Nucleus accumbens (tissue), 56 donors: ENCODE data around the gene NCAPG2.
"Not testable (repeated sequence)": the region's sequence is repeated elsewhere in the genome, so short reads cannot be mapped to it uniquely, and the experiment has no call there.

Source experiments
- DNase-seq, 56 donors: peaks; one replicate each; lab custom pipeline; 2025; lab: John Stamatoyannopoulos, UW

NCAPG2 gene

DNA sequence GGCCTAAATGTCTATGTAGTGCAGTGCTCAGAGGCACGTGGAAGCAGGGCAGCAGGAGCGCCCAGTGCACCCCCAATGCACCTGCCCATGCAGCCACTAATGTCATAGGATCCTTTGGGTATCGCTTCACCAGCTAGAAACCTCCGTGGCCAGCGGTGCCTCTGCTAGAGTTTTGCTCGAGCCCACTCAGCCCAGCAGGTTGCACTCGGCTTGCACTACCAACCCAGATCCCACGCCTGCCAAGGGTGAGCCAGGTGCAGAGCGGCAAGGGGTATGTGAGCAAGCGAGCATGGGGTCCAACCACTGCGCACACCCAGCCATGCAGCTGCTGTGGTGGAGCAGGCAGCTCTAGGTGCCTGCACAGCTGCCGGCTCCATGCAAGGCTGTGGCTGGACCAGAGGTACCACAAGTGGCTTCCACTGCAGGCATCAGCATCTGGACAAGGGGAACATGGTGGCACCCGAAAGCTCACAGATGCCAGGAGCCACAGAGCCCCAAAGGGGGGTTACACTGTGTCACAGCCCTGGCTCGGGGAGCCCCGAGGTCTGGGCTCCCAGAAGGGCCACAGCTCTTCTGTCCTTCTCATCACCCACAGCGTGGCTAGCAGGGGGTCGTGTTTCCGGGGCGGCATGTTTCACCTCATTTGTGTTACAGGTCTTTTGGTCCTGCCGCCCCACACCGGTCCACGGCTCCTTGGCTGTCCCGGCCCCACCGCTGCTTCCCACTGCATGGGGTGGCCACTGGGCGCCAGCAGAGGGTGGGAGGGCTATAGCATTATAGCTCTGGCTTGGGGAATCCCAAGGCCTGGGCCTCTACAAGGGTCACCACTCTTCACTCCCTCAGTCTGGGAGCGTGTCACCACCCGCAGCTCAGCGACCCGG is 2.3 kb upstream of the NCAPG2 start:
- DNase-seq, result no peak

- no peak for DNase-seq
These were observed 1.7 kb upstream of the NCAPG2 start for GRCh38 chr7:158706273-158706704.

DNA sequence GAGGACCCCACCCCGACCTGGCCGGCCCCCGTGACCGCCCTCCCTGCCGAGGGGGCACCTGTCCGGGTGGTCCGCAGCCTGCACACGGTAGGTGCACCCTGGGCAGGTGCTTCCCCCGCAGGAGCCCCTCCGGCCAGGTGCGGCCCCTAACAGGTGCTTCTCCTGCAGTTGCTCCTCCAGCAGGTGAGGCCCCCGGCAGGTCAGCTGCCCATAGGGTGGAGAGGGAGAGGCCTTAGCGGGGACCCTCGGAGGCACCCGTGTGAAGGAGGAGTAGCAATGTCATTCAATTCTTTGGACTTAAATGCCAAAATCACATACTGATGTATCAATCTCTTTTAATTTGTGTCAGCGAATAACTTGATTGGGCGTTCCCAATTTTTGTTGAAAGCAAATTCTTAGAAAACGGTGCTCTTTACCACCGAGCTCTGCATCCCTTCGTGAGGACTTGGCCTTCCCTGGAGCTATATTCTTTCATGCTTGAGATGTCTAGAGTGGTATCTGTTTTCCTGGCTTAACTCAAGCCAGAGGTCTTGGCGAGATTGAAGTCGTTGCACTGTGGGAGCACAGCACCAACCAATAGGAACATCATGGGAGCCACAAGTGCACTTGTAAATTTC is 738 bp upstream of the NCAPG2 start:
- DNase-seq, result peak in 2 of 56 donors; percentile 51 to 56

DNA sequence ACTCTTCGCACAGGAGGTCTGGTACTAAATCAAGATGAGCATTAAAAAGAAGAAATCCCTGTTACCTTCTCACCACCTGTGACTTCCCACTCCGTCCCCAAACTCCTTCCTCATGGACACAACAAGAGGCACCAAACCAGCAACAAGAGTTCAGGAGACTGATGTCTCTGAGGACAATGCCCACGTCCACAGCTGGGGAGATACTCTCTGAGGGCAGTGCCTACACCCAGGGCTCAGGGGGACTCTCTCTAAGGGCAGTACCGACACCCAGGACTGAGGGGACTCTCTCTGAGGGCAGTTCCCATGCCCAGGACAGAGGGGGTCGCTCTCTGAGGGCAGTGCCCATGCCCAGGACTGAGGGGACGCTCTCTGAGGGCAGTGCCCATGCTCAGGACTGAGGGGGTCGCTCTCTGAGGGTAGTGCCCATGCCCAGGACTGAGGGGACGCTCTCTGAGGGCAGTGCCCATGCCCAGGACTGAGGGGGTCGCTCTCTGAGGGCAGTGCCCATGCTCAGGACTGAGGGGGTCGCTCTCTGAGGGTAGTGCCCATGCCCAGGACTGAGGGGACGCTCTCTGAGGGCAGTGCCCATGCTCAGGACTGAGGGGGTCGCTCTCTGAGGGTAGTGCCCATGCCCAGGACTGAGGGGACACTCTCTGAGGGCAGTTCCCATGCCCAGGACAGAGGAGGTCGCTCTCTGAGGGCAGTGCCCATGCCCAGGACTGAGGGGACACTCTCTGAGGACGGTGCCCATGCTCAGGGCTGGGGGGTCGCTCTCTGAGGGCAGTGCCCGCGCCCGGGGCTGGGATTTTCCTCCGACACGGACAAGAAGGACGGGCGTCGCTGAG is 703 bp downstream of the NCAPG2 start:
- DNase-seq, result not testable (repeated sequence)

GRCh38 chr7:158702944-158703343 is 1.7 kb downstream of the NCAPG2 start:
- no peak for DNase-seq

GRCh38 chr7:158702196-158702595 is 2.4 kb downstream of the NCAPG2 start:
- DNase-seq, result no peak

DNA sequence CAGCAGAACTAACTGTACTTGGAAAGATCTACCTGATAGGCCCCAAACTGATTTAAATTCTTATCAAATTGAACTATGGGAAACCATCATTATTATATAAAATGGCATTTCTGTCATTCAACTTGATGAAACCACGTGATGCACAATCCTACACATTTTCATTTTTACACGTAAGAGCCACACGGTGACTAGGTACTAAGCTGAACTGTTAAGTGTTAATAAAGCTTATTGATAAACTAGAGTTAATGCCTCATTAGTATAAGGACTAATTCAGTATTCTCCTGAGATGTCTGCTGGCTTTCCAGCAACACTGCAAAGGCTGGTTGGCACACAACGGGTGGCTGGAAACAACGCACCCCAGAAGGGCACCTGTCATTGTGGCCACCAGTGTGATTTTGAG is 4.6 kb downstream of the NCAPG2 start:
- no peak for DNase-seq

- DNase-seq, result no peak
These were observed 5.3 kb downstream of the NCAPG2 start for GRCh38 chr7:158699341-158699740.

GRCh38 chr7:158698657-158699195 is 5.9 kb downstream of the NCAPG2 start:
- DNase-seq, result no peak

DNA sequence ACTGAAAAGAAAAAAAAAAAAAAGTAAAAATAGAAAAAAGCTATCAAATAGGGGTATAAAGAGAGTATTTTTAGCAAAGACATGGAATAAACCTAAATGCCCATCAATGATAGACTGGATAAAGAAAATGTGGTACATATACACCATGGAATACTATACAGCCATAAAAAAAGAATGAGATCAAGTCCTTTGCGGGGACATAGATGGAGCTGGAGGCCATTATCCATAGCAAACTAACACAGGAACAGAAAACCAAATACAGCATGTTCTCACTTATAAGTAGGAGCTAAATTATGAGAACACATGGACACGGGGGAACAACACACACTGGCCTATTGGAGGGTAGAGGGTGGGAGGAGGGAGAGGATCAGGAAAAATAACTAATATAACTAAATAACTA is 7.0 kb downstream of the NCAPG2 start:
- DNase-seq, result not testable (repeated sequence)

GRCh38 chr7:158695726-158696452 is 8.7 kb downstream of the NCAPG2 start:
- DNase-seq, result peak in 39 of 56 donors; percentile 2 to 68 (median 30)

DNA sequence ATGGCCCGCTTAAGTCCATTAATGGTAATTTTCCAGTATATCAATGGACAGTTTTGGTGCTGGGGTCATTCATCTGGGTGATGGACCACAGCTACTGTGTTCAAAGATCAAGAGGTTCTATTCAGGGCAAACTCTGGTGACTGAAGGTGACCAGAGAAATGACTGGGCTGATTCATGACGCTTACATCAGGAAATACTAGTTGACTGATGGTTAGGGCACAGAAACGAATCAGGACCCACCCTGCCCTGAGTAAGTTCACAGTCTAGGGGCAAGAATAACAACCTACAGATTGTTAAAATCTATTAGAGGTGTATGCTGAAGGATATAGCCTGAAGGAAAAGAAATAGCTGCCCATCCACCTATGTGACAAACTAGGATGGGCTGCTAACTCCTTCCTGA is 9.5 kb downstream of the NCAPG2 start:
- DNase-seq, result no peak

- no peak for DNase-seq
These were observed 10.0 kb downstream of the NCAPG2 start for GRCh38 chr7:158694650-158695049.

- DNase-seq, result peak in 1 of 56 donors; percentile 8
These were observed 15.1 kb downstream of the NCAPG2 start for GRCh38 chr7:158689488-158689887.

DNA sequence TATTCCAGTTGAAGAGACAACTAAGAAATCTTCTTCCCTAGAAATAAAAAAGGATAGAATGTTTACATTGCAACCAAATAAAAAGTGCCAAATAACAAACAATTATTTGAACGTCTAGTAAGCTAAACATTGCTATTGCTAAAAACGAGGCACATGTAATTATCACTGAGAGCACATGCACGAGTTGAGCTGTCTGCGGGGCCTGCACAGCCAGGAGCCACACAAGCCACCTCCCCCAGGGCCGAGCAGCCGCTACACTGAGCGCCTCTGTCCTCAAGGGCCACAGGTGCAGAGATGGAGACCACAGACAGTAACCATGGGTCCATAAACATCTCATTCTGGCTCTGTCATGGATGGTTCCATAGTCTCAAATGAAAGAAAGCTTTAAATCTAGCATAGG is 17.2 kb downstream of the NCAPG2 start:
- DNase-seq, result no peak

DNA sequence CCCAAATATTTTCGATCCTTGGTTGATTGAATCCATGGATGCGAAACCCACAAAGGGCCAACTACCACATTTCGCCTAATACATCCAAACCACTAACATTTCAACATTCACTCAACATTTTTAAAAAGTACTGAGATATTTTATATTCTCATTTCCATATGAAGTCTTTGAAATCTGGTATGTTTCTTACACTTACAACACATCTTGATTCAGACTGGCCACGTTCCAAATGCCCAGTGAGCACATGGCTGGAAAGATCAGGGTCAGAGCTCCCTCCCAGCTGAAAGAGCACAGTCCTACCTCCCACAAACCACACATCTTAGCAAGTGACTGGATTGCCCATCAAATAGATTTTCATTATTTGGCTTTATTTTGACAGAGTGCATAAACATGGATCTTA is 18.9 kb downstream of the NCAPG2 start:
- DNase-seq, result no peak

DNA sequence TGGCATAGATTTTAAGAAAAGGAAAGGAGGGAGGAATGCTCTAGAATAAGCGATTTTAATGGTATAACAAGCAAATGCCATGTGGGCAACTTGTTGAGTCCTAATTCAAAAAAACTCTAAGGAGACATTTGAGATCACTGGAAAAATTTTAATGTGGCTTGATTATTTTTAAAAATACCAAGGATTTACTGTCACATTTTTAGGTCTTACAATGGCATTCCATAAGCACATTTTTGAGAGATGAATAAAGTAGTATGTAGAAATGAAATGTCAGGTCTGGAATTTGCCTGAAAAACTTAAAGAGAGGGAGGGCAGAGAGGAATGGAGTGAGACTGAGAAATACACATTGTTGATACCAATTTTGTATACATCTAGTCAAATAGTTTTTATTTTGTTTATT is 20.3 kb downstream of the NCAPG2 start:
- no peak for DNase-seq

DNA sequence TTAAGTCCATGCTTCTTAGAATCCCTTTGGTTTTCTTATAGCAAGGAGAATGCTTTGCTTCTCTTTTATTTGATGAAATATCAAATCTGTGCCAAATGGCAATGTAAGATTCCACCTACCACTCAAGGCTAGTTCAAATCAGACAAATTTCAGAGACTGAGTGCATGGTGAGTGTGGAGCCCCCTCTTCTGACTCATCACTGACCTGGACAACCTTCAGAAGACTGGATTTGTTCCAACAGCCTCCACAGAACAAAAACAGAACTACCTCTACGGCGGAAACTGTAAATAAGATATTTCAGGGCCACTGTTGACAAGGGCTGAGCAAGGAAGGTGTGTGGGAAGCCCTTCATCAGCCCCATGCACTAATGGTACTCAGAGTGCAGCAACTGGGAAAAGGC is 21.1 kb downstream of the NCAPG2 start:
- no peak for DNase-seq

GRCh38 chr7:158682456-158682855 is 22.1 kb downstream of the NCAPG2 start:
- no peak for DNase-seq

DNA sequence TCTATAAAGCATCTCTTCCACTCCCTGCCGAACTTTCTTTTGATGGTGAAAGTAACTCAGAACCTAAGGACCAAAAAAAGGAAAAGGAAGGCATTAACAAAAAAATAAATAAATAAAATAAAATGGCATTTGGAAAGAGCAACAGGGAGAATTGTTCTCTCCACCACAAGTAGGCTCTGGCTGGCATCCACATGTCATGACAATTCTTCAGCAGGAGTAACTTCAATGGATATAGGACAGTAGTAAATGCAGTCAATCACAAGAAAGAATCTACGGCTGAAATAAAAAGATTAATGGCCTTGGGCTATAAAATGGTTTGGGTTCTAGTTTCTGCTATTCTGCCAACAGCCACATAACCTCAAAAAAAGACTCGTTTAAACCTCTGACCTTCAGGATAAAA is 23.9 kb downstream of the NCAPG2 start:
- no peak for DNase-seq
